ENCODE data around the gene ZNF516. TPM values are rescaled to one million over a fixed set of nuclear protein-coding genes. Genes with fewer than 3 reads are reported as not detected.

ZNF516 gene
- total RNA-seq, 1 donor from 2014 or later: 28.0 TPM

DNA sequence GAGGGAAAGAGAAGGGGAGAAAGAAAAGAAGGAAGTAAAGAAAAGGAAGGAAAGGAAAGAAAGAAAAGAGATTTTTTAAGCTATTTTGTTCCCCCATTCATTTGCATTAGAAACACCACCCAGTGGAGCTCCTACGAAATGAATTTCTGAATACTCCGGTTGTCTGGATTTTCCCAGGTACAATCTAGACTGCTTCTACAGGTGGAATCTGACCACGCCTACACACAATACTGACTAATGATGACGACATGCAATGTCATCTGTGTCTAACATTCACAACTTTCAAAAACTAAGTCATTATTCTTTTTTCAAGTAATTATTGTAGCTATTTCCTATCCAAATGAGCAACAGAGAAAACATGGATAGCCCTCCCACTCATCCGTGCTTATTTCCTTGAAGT lies 121.7 kb downstream of the ZNF516 start:
- peaks cover 26% of the 10 kb centered on the region for H3K36me3 ChIP-seq
- no peak overlapping the region for H3K27ac ChIP-seq
- TF ChIP-seq CTCF (IDR thresholded peaks at IDR 0.05): no peak
- H3K27me3 ChIP-seq: no peaks in the 10 kb centered on the region
- no peak for DNase-seq
- no peak overlapping the region for H3K4me3 ChIP-seq
- no peaks in the 10 kb centered on the region for H3K9me3 ChIP-seq
- intact Hi-C loops (cut with DNase I): no loop called here
- no peak for ATAC-seq
- no peaks in the 10 kb centered on the region for H3K4me1 ChIP-seq

DNA sequence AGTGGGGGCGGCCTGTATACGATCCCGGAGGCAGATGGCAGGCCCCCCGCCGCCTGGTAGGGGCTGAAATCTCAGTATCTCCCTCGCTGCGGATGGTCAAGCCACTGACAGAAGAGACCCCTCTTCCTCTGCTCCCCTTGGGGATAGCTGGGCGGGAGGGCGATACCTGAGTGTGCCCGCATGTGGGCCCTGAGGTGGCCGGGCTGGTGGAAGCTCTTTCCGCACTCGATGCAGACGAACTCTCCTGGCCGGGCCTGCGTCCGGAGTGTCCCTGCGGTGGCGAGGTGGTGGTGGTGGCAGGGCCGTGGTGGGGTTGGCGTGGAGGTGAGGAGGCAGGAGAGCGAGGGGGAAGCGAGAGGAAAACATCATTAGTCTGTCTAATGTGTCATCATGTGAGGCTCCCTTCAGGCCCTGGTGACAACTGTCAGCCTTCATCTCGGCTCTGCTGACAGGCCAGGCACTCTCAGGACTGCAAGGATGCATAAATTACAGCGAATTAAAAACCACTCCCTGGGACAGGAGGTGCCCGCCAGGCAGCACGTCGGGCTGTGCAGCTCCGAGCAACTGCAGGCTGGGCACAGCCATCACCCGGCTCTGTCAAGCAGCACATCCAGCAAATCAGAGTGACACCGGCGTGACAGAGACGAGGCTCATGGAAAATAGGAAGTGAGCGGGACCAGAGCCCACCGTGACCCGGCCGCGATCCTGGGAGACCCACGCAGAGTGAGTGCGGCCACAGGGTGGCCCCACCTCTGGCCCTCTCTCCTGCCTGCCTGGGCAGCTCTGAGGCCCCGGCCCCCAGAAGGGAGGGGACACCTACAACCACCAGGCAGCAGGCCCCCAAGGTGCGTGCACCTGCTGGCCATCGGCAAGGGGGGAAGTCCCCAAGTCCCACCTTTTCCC lies 123.5 kb downstream of the ZNF516 start:
- Histone ChIP-seq H3K4me1 (no peaks in the 10 kb centered on the region), H3K4me3 (no peak overlapping the region), H3K36me3 (peaks cover 26% of the 10 kb centered on the region), H3K9me3 (no peaks in the 10 kb centered on the region), H3K27me3 (no peaks in the 10 kb centered on the region), H3K27ac (no peak overlapping the region)
- TF ChIP-seq CTCF (IDR thresholded peaks at IDR 0.05): no peak
- ATAC-seq (no peak), DNase-seq (no peak)
- intact Hi-C loops (cut with DNase I): no loop called here

DNA sequence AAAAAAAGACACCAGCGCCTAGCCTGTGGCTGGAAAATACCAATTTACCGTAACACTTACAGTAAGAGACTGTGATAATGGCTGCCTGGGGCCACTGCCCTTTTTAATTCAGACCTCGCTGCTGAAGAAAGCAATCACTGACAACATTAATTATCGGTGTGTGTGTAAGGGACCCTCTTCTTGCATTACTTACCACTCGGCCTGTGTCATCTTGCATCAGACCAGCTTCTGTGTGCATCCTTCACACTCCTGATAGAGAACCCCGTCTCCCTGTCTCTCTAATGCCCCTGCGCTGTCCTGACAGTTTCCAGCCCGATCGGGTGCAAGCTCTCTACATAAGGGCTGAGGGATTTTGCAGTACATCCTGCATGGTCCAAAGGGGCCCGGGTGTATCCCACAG lies 124.4 kb downstream of the ZNF516 start:
- no peaks in the 10 kb centered on the region for H3K4me1 ChIP-seq
- peaks cover 26% of the 10 kb centered on the region for H3K36me3 ChIP-seq
- intact Hi-C loops (cut with DNase I): no loop called here
- ATAC-seq (no peak), DNase-seq (no peak)
- H3K27me3 ChIP-seq: no peaks in the 10 kb centered on the region
- H3K27ac ChIP-seq: no peak overlapping the region
- H3K9me3 ChIP-seq: no peaks in the 10 kb centered on the region
- H3K4me3 ChIP-seq: no peak overlapping the region
- no peak for TF ChIP-seq CTCF (IDR thresholded peaks at IDR 0.05)

DNA sequence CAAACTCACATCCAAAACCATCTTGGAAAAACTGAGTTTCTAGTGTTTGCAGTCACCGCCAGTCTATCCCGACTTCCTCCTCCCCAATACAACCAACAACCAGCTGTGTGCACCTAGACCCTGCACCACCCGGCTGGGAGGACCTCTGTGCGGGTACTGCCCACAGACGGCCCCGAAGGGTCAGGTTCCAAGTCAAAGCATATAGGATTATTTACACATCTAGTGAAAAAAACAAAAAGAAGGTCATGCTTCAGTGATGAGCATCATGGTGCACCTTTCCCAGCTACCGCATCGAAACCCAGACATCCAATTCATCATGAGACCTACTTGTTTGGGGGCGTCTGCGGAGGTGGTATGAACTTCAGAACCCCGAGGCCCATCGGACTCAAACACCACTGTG lies 124.8 kb downstream of the ZNF516 start:
- Histone ChIP-seq H3K27ac (no peak overlapping the region), H3K36me3 (peaks cover 26% of the 10 kb centered on the region), H3K9me3 (no peaks in the 10 kb centered on the region), H3K27me3 (no peaks in the 10 kb centered on the region), H3K4me1 (no peaks in the 10 kb centered on the region), H3K4me3 (no peak overlapping the region)
- intact Hi-C loops (cut with DNase I): no loop called here
- DNase-seq (no peak), ATAC-seq (no peak)
- TF ChIP-seq CTCF (IDR thresholded peaks at IDR 0.05): no peak

GRCh38 chr18:76369791-76370190 lies 125.3 kb downstream of the ZNF516 start:
- H3K9me3 ChIP-seq: no peaks in the 10 kb centered on the region
- no peak for ATAC-seq
- TF ChIP-seq CTCF (IDR thresholded peaks at IDR 0.05): no peak
- no peak for DNase-seq
- H3K27me3 ChIP-seq: no peaks in the 10 kb centered on the region
- intact Hi-C loops (cut with DNase I): no loop called here
- no peak overlapping the region for H3K27ac ChIP-seq
- H3K4me1 ChIP-seq: no peaks in the 10 kb centered on the region
- no peak overlapping the region for H3K4me3 ChIP-seq
- peaks cover 26% of the 10 kb centered on the region for H3K36me3 ChIP-seq

Data from upper lobe of right lung (tissue), 1 donor.